ENCODE results near the gene IFTAP. TPM values are rescaled to one million over a fixed set of nuclear protein-coding genes. Genes with fewer than 3 reads are reported as not detected.
"Not testable (repeated sequence)": the region's sequence is repeated elsewhere in the genome, so short reads cannot be mapped to it uniquely, and the experiment has no call there.

IFTAP gene, protein sequence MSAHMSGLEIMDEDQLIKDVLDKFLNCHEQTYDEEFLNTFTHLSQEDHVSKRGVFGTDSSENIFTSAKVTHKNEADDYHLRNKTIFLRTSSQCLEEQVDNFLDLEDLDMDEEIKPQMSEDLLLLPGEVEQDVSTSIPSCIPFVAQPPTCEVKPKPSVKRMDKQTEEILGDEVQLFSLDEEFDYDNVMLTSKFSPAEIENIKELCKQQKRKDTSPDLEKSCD
- total RNA-seq: 30.3 and 33.2 TPM in 2 replicates

GRCh38 chr11:36594316-36594989 is at the start of gene IFTAP:
Gene IFTAP, plus strand, starts transcription at chr11:36594502. Its CDS starts 15,602 bp downstream, at chr11:36610104.
- peak; percentile 78 for DNase-seq (ENCODE audit: low read depth, low spot score)

DNA sequence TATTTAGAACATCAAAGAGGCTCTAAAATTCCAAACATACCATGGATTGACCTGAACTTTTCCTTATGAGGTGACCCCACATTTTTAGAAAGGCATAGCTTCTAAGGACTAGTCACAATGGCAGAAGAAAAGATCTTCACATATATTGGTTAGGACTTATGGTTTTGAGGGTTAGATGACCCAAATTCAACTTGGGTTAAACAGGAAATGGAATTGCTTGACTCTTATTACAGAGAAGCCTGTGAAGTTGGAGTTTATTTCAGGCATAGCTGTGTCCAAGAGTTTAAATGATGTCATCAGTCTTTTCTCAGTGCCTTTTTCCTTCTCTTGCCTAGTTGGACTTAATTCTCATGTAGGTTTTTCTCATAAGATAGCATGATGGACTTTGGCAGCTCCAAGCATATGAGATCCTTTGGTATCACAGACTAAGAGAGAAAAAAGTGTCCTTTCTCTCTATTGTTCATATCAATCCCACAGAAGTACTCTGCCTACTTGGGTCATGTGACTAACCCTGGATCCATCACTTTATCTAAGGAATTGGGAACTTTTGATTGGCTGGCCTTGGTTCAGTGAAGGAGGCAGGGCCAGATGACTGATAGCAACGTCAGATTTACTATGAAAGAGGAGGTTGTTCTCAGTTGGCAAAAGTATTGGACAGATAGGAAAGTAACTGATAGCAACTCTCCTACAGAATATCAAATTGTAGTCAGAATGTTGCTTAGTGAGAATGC is 43.8 kb upstream of the IFTAP start:
- no peak for DNase-seq (ENCODE audit: low read depth, low spot score)

DNA sequence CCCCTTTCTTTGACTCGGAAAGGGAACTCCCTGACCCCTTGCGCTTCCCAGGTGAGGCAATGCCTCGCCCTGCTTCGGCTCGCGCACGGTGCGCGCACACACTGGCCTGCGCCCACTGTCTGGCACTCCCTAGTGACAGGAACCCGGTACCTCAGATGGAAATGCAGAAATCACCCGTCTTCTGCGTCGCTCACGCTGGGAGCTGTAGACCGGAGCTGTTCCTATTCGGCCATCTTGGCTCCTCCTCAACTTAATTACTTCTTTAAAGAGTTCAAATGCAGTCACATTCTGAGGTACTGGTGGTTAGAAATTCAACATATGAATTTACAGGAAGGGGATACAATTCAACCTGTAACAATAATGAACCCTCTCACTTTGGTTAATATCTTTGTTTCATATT is 36.9 kb upstream of the IFTAP start:
- DNase-seq (ENCODE audit: low read depth, low spot score): not testable (repeated sequence)

GRCh38 chr11:36557991-36558390 is 36.3 kb upstream of the IFTAP start:
- DNase-seq (ENCODE audit: low read depth, low spot score): no peak

DNA sequence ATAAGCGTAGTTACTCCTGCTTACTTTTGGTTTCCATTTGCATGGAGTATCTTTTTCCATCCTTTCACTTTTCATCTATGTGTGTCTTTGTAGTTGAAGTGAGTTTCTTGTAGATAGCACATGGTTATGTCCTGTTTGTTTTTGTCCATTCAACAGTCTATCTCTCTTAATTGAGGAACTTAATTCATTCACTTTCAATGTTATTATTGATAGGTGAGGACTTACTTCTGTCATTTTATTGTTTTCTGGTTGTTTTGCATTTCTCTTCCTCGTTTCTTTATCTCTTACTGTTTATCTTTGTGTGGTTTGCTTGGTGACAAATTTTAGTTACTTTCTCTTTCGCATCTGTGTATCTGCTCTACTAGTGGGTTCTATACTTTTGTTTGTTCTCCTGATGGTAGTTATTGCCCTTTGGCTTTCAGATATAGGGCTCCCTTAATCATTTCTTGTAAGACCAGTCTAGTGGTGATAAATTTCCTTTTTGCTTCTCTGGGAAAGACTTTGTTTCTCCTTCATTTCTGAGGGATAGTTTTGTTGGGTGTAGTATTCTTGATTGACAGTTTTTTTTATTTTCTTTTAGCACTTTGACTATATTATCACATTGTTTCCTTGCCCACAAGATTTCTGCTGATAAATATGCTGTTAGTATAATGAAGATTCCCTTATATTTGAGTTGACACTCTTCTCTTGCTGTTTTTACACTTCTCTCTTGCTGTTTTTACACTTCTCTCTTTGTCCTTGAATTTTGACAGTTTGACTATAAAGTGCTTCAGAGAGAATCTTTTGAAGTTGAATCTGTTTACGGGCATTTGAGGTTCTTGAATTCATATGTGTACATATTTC is 35.5 kb upstream of the IFTAP start:
- DNase-seq (ENCODE audit: low read depth, low spot score): no peak

DNA sequence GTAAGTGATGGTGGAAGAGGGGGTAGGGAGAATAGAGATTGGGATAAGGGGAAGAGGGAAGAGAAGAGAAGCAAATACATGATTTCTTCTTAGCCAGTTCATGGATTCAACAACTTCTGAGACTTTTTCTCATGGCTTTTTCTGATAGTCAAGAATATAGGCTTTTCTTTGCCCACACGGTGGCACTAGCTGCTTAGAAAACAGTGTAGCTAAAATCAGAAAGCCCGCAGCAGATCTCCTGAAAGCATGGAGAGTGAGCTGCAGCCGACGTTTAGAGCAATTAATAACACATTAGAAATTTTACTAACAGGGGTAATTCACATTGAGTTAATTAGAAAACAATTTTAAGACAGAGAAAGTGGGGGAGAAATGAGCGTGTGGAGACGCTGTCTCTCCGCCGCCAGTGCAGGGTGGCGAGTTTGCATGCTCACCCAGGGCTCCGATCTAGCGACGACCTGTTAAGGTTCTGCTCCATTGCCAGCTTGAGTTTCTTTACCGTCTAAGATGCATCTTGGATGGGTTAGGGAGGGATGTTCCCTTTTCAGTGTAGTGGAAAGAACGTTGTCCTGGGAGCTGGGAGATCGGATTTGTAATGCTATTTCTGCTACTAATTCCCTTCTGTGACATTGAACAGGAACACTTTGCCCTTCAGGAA is 29.8 kb upstream of the IFTAP start:
- peak; percentile 5 for DNase-seq (ENCODE audit: low read depth, low spot score)

- DNase-seq (ENCODE audit: low read depth, low spot score): no peak
Measured at GRCh38 chr11:36565031-36565610, 29.2 kb upstream of the IFTAP start.

GRCh38 chr11:36566407-36567053 is 27.8 kb upstream of the IFTAP start:
- DNase-seq (ENCODE audit: low read depth, low spot score): no peak

DNA sequence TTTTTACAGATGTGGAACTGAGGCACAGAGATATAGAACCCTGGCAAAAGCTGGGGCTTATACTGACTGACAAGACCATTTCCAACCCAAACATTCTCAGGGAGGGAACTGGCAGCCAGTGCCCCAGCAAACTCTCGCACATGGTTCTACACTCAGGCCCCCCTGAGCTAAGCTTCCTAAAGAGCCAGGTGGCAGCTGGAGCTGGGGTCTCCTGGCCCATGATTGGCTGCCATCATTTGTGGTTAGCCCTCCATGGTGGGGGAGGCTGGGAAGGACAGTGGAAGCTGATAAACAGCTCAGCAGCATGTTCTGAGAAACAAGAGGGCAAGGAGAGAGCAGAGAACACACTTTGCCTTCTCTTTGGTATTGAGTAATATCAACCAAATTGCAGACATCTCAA is 26.6 kb upstream of the IFTAP start, which contains the start of gene RAG1:
Gene RAG1 (plus strand): TSS at position 314 of the 400 bp plus-strand sequence. CDS start 5,298 bp downstream, outside the sequence.
- DNase-seq (ENCODE audit: low read depth, low spot score): no peak

DNA sequence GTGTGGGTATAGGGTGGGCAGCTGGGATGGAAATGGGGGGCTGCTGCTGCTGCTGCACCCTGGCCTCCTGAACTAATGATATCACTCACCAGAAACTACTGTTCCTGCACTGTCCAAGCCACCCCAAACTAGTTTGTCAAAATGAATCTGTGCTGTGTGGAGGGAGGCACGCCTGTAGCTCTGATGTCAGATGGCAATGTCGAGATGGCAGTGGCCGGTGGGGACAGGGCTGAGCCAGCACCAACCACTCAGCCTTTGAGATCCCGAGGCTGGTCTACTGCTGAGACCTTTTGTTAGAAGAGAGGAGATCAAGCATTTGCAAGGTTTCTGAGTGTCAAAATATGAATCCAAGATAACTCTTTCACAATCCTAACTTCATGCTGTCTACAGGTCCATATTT is 25.2 kb upstream of the IFTAP start:
- no peak for DNase-seq (ENCODE audit: low read depth, low spot score)

DNA sequence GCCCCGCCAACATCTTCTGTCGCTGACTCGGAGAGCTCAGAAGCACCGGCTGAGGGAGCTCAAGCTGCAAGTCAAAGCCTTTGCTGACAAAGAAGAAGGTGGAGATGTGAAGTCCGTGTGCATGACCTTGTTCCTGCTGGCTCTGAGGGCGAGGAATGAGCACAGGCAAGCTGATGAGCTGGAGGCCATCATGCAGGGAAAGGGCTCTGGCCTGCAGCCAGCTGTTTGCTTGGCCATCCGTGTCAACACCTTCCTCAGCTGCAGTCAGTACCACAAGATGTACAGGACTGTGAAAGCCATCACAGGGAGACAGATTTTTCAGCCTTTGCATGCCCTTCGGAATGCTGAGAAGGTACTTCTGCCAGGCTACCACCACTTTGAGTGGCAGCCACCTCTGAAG is 19.8 kb upstream of the IFTAP start:
- no peak for DNase-seq (ENCODE audit: low read depth, low spot score)

DNA sequence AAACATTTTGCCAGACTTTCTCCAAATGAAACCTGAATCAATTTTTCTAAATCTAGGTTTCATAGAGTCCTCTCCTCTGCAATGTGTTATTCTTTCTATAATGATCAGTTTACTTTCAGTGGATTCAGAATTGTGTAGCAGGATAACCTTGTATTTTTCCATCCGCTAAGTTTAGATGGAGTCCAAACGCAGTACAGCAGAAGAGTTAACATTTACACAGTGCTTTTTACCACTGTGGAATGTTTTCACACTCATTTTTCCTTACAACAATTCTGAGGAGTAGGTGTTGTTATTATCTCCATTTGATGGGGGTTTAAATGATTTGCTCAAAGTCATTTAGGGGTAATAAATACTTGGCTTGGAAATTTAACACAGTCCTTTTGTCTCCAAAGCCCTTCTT is 16.9 kb upstream of the IFTAP start:
- DNase-seq (ENCODE audit: low read depth, low spot score): no peak

DNA sequence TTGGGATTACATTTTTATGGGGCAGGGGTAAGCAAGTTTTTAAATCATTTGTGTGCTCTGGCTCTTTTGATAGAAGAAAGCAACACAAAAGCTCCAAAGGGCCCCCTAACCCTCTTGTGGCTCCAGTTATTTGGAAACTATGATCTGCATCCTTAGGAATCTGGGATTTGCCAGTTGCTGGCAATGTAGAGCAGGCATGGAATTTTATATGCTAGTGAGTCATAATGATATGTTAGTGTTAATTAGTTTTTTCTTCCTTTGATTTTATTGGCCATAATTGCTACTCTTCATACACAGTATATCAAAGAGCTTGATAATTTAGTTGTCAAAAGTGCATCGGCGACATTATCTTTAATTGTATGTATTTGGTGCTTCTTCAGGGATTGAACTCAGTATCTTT is 16.4 kb upstream of the IFTAP start:
- no peak for DNase-seq (ENCODE audit: low read depth, low spot score)

DNA sequence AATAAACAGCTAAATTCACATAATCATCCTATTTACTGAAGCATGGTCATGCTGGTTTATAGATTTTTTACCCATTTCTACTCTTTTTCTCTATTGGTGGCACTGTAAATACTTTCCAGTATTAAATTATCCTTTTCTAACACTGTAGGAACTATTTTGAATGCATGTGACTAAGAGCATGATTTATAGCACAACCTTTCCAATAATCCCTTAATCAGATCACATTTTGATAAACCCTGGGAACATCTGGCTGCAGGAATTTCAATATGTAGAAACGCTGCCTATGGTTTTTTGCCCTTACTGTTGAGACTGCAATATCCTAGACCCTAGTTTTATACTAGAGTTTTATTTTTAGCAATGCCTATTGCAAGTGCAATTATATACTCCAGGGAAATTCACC is 15.8 kb upstream of the IFTAP start:
- no peak for DNase-seq (ENCODE audit: low read depth, low spot score)

- no peak for DNase-seq (ENCODE audit: low read depth, low spot score)
Measured at GRCh38 chr11:36581536-36581935, 12.8 kb upstream of the IFTAP start.

DNA sequence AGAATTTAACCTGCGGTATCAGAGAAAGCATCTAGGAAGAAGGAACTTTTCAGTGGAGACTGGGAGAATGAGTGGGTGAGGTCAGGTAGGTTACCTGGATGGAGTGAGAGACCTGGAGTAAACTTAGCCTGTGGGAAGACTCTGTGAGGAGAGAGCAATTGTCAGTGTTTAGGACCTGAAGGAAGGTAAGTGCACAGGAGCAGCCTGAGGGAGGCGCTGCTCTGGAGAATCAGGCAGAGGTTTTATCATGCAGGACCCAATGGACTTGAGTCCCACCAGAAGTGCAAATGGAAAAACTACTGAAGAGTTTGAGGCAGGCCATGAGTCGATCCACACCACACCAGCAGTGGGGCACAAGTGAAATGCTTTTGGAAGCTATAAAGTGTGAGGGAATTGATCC is 10.6 kb upstream of the IFTAP start:
- no peak for DNase-seq (ENCODE audit: low read depth, low spot score)

DNA sequence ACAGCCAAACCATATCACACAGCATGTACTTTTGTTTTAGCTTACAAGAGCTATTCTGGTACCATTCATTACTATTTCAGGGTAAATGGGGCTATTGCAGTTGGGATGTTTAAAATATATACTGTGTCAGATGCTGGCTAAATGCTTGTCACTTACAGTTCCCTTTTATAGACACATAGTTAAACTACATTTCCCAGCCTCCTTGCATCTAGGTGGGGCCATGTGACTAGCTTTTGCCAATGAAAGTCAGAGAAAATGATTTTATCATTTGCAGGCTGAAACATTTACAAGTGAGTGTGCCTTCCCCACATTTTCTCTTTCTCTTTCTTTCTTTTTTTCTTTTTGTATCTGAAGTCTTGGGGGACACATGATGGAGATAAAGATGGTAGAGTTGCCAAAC is 7.8 kb upstream of the IFTAP start:
- no peak for DNase-seq (ENCODE audit: low read depth, low spot score)

GRCh38 chr11:36588099-36588498 is 6.2 kb upstream of the IFTAP start:
- no peak for DNase-seq (ENCODE audit: low read depth, low spot score)

GRCh38 chr11:36590513-36590912 is 3.8 kb upstream of the IFTAP start:
- DNase-seq (ENCODE audit: low read depth, low spot score): no peak

GRCh38 chr11:36591433-36591832 is 2.9 kb upstream of the IFTAP start:
- no peak for DNase-seq (ENCODE audit: low read depth, low spot score)

Data from pulmonary artery endothelial cell (primary cell).